NCI-H1048 (cell line): ENCODE measurements around the gene CD163.
"Not testable (repeated sequence)": the region's sequence is repeated elsewhere in the genome, so short reads cannot be mapped to it uniquely, and the experiment has no call there.

Experiments
- DNase-seq: peaks from one replicate; lab custom pipeline; 2025; lab: John Stamatoyannopoulos, UW

CD163 gene

DNA sequence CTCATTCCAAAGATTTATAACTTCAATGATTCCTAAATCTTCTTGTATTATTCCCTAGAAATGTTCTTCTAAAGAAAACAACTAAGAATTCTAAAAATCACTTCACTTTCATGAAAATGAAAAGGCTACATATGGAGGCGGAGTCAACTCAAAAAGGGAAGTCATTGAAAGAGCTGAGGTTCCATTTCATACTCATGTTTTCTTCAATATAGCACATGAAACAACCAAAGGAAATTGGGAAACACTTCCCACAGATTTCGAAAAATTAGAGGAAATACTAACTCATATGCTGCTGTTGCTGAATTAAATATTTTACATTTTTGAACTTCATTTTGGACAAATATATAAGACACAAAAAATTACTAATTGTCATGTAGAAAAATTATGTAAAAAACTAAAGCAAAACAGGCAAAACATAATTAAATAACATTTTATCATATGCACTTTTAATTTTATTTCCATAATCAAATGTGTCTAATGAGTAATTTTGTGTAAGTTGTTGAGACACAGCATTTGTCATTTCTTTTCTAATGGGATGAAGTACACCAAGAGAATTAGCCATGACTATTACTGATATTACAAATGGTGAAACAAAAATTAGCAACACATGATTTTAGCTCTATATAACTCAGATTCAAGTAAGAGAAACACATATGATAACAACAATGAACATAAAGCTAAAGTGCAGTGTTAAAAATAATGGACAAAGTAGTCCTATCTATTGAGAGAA is at the start of gene CD163:
CD163 (minus strand) TSS at position 92 of the 730 bp plus-strand sequence; CDS start at position 5, 87 bp downstream.
- DNase-seq: no peak

DNA sequence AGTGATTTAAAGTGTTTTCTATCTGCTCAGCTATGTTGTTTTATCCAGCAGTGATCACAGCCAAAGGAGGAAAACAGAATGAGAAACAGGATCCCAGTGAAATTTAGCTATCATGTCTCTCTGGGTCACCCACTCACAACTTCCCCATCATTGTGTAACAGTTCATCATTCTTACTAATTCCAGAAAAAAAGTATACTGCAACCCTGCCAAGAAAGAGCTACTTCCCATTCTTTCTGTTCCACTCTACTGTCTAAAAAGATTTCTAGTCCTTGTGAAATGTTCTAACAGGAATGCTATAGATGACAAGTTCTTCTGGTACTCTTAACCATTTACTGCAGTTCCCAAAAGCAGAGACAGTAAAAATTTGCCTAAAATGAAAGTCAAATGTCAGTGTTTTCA is 39.2 kb upstream of the CD163 start:
- DNase-seq: no peak

DNA sequence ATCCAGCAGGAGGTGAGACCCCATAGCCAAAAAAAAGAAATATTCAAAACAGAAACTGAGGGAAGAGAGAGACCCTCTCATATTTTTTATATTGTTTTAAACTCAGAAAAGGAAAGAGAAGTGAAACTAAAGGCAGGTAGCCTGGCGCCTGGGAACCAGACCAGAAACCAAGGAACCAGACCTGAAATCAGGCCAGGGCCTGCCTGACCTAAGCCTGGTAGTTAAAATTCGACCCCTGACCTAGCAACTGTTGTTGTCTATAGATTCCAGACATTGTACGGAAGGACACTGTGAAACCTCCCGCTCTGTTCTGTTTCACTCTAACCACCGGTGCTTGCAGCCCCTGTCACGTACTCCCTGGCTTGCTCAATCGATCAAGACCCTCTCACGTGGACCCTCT is 38.5 kb upstream of the CD163 start:
- no peak for DNase-seq

DNA sequence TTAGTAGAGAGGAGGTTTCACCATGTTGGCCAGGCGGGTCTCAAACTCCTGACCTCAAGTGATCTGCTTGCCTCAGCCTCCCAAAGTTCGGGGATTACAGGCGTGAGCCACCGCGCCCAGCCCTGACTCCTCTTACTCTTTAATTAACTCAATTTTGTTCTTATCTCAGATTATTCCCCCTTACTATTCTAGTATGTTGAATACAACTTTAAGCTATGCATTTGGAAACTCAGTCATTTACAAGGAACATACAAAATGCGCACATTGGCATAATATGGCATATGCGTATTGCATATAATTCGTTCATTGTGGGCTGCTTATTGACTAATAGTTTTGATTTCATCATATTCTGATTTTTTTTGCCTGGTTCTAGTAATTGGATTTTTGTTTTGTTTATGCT is 10.8 kb upstream of the CD163 start:
- no peak for DNase-seq

DNA sequence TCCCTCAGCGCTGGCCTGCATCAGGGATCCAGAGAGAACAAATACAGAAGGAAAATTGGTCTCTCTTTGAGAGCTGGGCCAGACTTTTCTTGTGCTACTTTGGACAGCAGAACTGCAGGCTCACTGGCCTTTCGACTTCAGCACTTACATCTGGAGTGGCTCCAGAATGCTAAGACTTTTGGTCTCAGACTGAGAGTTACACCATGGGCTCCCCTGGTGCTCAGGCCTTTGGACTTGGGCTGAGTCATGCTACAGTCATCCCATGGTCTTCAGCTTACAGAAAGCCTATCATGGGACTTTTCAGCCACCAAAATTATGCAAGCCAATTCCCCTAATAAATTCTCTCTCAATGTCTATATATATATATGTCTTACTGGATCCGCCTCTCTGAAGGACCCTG is 9.0 kb upstream of the CD163 start:
- DNase-seq: no peak

DNA sequence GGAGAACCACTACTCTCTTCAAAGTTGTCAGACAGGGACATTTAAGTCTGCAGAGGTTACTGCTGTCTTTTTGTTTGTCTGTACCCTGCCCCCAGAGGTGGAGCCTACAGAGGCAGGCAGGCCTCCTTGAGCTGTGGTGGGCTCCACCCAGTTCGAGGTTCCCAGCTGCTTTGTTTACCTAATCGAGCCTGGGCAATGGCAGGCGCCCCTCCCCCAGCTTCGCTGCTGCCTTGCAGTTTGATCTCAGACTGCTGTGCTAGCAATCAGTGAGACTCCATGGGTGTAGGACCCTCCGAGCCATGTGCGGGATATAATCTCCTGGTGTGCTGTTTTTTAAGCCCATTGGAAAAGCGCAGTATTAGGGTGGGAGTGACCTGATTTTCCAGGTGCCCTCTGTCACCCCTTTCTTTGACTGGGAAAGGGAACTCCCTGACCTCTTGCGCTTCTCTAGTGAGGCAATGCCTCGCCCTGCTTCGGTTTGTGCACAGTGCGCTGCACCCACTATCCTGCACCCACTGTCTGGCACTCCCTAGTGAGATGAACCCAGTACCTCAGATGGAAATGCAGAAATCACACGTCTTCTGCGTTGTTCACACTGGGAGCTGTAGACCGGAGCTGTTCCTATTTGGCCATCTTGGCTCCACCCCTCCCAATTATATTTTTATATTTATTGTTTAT is 6.4 kb upstream of the CD163 start:
- DNase-seq: not testable (repeated sequence)

DNA sequence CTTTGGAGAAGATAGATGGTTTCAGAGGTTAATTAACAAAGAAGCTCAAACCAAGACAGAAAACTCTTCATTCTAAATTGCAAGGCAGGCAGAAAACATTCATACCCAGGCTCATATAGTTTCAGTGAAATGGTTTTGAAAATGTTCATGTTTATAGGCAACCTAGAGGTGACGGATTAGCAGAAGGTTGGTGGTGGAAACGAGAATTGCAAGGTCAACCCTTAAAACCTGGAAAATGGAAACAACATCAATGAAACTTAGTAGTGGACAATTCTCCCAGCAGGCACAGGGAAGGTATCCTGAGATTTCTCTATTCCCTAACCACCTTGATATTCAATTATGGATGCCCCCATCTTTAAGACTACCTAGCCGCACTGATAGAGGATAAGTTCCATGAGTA is 965 bp downstream of the CD163 start:
- no peak for DNase-seq

DNA sequence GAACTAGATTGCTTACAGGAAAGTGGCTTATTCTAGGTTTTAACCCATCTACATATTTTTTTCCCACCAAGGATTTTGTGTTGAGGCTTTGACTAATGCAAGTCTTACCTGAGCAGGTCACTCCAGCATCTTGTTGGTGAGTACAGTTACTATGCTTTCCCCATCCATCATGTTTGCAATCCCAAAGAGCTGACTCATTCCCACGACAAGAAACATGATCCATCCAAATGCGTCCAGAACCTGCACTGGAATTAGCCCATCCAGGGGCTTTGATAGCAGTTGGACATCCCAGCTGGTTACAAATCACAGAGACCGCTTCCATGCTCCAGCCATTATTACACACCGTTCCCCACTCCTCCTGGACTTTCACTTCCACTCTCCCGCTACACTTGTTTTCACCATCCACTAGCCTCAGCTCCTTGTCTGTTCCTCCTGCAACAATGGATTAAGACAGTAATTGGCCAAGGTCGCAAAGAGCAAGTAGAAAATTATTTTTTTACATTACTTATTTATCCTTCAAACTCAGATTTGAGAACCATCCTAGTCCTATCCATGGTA is 2.5 kb downstream of the CD163 start:
- DNase-seq: no peak

DNA sequence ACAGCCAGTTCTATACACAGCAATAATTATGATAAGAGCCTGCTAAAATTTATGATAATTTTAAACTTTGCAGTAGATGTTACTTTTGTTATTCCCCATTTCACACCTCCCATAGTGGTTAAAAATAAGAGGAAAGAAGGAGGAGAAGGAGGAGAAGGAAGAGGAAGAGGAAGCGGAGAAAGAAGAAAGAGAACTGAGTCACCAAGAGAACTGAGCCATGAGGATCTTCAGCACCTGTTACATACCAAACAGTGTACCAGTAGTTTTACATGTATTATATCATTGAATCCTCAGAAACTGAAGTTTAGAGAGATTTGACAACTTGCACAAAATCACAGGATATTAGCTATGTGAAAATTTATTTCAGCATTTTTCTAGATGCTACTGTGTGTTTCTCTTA is 3.9 kb downstream of the CD163 start:
- DNase-seq: no peak

DNA sequence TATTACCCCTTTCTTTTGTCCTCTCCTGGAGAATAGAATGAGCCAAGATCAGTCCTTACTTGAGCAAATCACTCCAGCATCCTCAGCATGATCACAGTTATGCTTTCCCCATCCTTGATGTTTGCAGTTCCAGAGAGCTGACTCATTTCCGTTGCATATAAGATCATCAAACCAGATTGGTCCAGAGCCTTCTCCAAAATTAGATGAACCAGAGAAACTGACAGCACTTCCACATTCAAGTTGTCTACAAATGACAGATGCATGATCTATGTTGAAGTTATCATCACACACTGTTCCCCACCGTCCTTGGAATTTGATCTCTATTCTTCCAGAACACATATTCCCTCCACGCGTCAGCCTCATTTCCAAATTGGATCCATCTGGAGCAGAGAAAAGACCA is 4.8 kb downstream of the CD163 start:
- no peak for DNase-seq

DNA sequence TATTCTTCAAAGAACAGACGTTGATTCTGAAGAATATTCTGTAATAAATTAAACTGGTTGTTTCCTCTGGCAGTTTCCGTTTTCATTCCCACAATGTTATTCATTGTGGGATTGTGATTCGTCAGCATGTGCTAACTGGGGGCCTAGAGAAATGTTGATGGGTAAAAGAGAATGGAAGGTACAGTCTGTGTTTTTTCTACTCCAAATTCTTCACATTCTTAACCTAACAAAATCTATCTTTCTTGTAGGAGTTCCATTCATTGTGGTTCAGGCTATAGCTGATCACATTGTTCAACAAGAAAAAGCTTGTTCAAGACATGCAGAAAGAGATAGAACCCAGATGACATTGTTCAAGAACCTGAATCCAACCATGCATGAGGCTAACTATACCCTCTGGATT is 5.9 kb downstream of the CD163 start:
- DNase-seq: no peak

DNA sequence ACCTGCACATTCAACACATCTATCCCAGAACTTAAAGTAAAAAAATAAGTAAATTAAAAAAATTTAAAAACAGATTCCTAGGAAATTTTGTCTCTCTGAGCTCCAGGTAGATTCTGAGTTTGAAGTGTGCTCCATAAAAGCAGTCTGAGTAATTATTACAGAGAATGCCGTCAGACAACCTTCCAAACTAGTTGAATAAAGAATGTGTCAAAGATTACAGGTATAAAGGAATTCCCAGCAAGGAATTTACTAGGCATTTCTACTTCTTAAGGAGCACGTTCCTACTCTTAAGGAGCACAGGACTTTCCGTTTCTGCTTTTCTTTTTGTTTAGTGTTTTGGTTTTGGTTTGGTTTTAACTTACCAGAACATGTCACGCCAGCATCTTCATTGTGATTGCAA is 7.1 kb downstream of the CD163 start:
- DNase-seq: no peak

DNA sequence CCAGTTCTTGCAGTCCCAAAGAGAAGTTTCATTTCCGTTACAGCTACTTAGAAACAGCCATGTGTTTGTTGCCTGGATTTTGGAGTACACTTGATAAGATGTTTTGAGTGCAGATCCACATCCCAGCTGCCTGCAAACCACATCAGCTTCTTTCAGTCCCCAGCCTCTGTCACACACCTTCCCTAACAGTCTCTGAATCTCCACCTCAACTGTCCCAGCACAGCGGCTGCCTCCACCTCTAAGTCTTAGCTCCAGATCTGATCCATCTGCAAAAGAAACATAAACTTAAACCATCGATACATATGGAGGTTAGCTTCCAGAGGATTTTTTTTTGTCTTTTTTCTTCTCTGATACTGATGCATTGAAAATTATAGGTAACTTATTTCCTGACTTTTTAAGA is 8.4 kb downstream of the CD163 start:
- DNase-seq: no peak

DNA sequence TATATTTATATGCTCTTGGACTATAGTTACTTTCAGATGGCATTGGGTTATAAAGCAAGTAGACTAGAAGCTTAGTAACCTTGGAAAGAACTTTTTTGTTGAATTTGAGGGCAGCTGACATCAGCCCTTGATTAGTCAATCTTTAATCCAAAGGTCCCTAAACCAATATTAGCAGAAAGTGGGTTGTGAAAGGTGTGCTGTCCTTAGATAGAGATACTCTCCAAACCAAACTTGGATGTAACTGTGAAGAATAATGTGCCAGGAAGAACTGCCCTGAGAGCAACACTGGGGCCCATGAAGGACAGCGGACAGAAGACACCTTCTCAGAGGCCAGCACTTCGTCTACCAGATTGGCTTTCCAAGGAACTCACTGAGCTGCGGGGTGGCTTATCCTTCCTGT is 10.6 kb downstream of the CD163 start:
- DNase-seq: no peak

DNA sequence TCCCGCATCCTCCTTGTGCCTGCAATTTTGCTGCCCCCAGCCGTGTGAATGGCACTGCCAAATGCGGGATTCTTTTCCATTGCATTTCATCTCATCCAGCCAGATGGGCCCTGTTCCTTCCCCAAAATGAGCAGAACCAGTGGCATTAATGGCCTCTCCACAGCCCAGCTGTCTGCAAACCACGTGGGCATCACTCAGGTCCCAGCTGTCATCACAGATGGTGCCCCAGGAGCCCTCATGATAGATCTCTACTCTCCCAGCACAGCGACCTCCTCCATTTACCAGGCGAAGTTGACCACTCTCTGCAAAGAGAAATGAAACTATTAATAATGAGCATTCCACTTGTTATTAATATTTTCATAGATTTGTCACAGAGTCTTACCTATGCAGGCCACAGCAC is 17.1 kb downstream of the CD163 start:
- DNase-seq: no peak

DNA sequence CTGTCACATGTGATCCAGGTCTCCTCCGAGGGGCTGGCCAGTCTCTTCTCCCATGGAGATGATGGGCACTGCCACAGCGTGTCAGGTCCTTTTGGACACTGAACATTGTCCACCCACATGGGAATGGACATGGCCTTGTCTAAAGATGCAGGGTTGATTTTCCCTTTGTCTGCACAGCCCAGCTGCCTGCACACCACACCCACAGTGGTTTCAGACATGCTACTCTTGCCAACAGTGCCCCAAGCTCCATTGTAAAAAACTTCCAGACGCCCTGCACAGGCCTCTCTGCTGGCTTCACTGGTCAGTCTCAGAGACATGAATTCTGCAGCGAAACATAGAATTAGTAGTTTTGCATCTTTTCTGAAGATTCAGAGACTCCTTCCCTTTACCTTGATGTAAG is 18.5 kb downstream of the CD163 start:
- DNase-seq: no peak

DNA sequence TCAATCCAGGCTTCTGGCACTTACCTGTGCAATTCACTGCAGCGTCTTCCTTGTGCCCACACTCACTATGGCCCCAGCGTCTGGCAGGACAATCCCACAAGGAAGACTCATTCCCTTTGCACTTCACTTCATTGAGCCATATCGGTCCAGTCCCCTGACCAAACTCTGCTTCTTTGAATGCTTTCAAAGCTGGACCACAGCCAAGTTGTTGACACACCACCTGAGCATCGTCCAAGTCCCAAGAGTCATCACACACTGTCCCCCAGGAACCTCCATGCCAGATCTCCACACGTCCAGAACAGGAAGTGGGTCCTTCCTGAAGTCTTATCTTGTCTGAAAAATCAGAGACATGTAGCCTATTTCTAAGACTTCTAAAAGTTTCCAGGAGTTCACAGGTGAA is 20.2 kb downstream of the CD163 start:
- no peak for DNase-seq

DNA sequence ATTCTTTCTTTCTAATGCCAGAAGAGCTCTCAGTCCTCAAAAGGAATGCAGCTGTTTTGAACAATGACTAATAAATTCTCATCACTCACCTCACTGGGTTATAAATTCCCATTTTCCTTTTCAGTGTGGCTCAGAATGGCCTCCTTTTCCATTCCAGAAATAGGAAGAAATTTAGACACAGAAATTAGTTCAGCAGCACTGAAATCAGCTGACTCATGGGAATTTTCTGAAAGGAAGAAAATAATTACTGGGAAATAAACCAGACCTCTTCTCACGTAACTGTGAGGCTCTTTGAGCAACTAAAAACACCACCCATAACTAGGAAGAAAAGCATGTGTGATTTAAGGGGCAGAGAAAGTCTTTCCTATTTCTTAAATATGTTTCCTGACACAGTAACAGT is 23.8 kb downstream of the CD163 start:
- DNase-seq: no peak

DNA sequence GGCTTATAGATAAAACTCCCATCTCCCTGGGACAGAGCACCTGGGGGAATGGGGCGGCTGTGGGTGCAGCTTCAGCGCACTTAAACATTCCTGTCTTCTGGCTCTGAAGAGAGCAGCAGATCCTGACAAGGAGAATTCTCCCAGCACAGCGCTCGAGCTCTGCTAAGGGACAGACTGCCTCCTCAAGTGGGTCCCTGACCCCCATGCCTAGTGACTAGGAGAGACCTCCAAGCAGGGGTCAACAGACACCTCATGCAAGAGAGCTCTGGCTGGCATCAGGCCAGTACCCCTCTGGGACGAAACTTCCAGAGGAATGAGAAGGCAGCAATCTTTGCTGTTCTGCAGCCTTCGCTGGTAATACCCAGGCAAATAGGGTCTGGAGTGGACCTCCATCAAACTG is 31.5 kb downstream of the CD163 start:
- no peak for DNase-seq

DNA sequence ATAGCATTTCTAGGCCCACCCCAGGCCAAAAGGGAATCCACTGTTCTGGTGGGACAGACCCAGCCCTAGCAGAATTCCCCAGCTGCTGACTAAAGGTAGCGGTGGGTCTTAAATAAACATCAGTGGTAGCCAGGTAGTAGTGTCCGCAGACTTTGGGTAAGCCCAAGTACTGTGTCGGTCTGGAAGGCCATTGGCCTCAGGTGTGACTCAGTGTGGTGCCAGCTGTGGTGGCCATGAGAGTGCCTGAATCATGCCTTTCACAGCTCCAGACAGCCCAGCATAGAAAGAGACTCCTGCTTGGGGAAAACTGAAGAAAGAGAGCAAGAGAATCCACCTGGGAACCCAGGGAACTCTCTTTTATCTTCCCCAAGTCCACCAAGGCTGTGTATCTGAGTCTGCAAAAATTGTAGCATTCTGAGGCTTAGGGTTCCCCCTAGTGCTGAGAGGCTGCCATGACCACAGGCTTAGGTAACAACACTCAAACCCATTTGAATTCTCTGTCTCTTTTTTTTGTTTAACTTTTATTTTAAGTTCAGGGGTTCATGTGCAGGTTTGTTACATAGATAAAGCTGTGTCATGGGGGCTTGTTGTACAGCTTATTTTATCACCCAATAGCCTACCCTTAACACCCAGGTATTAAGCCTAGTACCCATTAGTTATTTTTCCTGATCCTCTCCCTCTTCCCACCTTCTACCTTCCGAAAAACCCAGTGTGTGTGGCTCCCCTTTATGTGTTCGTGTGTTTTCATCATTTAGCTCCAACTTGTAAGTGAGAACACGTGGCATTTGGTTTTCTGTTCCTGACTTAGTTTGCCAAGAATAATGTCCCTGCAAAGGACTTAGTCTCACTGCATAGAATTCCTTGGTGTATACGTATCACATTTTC is 43.0 kb downstream of the CD163 start:
- no peak for DNase-seq

DNA sequence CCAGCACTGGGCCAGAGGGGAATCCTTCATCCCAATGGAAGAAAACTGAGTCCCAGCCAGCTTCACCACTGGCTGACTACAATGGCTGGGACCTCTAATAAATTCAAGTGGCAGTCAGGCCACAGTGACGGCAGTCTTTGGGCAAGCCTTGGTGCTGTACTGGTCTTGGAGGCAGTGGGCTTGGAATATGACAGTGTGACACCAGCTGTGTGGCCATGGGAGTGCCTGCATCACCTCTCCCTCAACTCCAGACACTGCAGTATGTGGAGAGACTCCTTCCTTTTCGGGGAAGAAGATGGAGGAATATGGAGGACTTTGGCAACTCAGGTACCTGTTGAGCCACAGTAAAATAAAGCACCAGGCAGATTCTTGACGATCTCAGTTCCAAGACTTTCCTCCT is 43.6 kb downstream of the CD163 start:
- DNase-seq: no peak

DNA sequence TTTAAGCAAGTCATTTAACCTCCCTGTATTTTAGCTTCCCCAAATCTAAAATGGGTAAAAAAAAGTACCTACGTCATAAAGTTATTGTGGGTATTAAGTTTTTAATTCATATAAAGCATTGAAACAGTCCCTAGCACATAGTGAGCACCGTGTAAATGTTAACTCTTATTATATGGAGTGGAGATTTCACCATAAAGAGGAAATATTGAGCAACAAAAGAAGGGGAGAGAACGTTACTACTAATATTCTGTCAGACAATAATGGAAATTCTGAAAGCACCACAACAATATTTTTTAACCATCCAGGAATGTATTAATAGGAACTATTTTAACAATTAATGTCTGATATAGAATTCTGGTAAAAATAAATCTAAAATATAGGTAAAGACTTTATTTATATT is 51.8 kb downstream of the CD163 start:
- DNase-seq: no peak

DNA sequence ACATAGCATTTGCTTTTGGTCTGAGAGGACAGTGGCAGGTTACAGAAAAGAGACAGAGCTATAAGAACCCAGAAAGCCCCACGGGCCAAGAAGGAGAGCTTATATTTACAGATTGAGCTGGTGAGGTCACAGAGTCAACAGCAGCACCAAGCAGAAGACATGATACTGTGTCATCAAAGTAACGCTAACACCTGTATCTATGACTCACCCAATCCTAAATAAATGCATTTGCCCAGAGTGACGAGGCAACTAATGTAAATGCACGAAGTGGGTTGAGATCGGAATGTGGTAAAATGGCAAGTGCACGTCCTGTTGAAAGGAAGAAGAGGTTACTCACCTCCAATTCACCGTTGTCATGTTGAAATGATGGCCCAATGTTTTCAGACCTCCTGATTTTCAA is 52.9 kb downstream of the CD163 start:
- DNase-seq: no peak
